UCSD-AML1 (cell line): ENCODE data around the gene PSMD12.
"Not testable (repeated sequence)": the region's sequence is repeated elsewhere in the genome, so short reads cannot be mapped to it uniquely, and the experiment has no call there.

Experiments used
- DNase-seq: peaks from one replicate; lab custom pipeline; 2025; ENCODE audit not compliant: unreplicated experiment; lab: John Stamatoyannopoulos, UW

The PSMD12 gene

DNA sequence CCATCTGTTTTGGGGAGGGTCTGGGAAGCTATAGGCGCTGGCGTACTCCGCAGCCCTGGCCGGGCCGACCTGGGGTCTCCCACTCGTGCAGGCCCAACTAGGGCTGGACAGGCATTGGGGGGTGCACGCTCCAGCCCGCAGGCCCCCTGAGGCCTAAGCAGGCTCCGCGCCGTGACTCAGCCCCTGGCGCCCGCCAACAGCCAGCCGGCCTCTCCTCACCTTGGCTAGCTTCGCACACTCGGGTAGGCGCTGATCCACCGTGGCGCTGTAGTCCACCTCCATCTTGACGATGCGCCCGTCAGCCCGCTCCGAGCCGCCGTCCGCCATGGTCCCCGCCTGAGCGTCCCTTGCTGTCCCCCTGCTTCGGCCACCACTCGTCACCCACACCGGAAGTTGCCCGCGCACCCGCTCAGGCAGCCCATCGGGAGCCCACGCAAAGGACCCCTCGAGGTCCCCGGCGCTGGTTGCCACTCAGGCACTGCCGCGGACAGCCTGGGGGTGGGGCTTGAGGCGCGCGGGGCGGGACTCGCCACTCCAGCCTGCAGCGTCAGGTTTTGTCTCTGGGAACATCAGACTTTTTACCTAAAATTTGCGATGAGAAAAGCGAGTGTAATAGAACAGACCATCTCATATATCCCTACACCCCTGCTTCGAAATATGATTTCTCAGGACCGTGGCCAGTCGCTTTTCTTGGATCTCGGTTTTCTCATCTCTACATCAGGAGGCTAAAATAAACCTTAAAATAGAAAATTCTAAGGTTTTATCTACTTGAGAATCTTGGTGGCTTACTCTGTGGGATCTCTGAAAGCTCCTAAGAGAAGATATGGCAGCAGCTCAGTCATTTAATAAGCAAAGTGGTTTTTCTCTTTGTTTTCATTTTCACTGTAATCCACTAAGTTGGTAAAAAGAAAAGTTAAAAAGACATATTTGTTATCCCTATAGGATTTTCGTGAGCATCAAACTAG, at the start of gene PSMD12:
TSS of gene PSMD12 (minus strand) at position 385 of the 965 bp plus-strand sequence. CDS start at position 327, 58 bp downstream.
- DNase-seq: peak; percentile 93

GRCh38 chr17:67415291-67415690, 48.9 kb upstream of the PSMD12 start:
- DNase-seq: no peak

- DNase-seq: no peak
Measured at GRCh38 chr17:67414559-67414958, 48.2 kb upstream of the PSMD12 start.

DNA sequence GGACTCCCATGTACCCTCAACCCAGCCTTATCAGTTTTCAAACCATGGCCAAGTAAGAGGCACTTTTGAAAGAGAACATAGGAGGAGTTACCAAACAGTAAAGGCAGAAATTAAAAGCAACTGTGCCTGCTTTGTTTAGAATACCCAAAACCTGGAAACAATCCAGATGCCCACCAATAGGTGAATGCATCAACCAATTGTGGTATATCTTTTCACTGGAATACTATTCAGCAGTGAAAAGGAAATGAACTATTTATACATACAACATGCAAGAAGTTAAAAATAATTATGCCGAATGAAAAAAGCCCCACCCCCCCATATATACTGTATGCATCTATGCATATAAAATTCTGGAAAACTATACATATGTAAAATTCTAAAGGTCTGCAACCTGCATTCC, 47.8 kb upstream of the PSMD12 start:
- DNase-seq: no peak

DNA sequence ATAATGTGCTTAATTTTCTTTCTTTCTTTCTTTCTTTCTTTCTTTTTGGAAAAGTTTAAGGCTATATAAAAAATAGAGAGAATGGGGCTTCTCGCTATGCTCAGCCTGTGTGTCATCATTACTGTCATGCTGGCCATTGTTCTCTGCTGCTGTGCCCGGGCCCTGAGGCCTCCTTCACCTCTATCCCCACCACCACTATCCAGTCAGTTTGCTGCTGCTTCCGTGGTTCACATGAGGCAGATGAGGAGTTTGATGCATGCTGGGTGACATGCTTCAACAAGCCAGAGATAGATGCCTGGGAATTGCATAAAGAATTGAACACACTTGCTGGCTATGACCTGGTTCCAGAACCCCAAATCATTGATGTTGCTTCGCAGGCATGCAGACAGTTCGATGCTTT, 47.0 kb upstream of the PSMD12 start:
- no peak for DNase-seq

GRCh38 chr17:67412941-67413340, 46.6 kb upstream of the PSMD12 start:
- no peak for DNase-seq

- DNase-seq: no peak
Measured at GRCh38 chr17:67412032-67412431, 45.7 kb upstream of the PSMD12 start.

- DNase-seq: no peak
Measured at GRCh38 chr17:67411397-67411796, 45.0 kb upstream of the PSMD12 start.

DNA sequence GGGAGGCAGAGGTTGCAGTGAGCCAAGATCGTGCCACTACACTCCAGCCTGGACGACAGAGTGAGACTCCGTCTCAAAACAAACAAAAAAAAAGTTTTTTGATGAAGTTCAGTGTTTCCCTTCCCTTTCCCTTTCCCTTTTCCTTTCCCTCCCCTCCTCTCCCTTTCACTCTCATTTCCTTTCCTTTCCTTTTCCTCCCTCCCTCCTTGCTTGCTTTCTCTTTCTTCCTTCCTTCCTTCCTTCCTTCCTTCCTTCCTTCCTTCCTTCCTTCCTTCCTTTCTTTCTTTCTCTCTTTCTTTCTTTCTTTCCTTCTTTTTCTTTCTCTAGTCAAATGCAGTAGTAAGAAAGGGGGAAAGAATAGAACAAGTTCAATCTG, 42.1 kb upstream of the PSMD12 start:
- DNase-seq: not testable (repeated sequence)

GRCh38 chr17:67403483-67403882, 37.1 kb upstream of the PSMD12 start:
- no peak for DNase-seq

GRCh38 chr17:67403065-67403464, 36.7 kb upstream of the PSMD12 start:
- no peak for DNase-seq

DNA sequence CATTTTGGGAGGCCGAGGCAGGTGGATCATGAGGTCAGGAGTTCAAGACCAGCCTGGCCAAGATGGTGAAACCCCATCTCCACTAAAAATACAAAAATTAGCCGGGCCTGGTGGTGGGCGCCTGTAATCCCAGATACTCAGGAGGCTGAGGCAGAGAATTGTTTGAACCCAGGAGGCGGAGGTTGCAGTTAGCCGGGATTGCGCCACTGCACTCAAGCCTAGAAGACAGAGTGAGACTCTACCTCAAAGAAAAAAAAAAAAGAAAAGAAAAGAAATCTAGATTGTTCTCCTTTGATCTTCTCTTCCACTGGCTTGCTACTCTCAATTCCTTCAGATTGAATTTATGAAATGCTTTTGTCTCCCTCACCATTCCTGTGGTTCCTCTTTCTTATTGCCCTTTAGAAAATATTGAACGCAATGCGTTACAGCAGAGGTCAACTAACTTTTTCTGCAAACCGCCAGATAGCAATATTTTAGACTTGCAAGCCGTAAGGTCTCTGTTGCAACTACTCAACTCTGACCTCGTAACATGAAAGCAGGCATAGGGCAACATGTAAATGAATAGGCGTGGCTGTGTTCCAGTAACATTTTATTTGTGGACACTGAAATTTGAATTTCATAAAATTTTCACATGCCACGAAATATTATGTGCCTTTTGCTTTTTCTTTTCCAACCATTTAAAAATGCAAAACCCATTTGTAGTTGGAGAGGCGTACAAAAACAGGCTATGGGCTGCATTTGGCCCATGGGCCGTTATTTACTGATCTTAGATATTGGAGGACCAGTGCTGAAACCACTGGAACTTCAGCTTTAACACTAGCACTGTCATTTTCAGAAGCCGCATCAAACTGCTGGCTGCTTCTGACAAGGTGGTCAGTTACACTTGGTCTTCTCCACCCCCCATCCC, 35.5 kb upstream of the PSMD12 start:
- no peak for DNase-seq

DNA sequence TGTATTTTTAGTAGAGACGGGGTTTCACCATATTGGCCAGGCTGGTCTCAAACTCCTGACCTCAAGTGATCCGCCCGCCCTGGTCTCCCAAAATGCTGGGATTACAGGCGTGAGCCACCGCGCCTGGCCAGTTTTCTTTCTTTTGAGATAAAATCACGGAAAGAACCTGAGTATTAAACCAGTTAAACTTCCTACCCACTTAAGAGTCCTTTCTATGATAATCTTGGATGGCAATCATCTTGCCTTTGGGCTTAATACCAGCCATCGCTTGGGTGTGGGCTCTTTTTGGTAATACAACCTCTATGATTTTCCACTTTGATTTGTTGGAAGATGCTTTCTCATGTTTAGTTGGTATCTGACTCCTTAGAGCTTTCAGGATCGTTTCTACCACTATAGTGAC, 34.7 kb upstream of the PSMD12 start:
- no peak for DNase-seq

- no peak for DNase-seq
Measured at GRCh38 chr17:67400193-67400592, 33.8 kb upstream of the PSMD12 start.

DNA sequence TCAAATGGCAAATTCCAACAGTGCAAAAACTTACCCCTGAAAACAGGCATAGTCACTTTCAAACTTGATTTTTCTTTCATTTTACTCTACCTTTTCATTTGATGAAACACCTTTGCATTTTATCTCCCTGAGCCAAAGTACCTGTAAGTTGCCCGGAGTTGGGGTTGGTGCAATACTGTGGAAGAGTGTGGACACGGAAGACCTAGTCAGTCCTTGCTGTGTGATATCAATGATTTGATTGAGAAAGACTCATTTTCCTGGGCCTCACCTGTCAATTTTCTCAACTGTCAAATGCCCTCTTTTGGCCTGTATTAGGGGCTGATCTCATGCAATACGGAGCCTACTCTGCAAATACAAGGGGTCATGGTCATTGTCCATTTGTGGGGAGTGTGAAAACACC, 33.3 kb upstream of the PSMD12 start:
- DNase-seq: no peak

DNA sequence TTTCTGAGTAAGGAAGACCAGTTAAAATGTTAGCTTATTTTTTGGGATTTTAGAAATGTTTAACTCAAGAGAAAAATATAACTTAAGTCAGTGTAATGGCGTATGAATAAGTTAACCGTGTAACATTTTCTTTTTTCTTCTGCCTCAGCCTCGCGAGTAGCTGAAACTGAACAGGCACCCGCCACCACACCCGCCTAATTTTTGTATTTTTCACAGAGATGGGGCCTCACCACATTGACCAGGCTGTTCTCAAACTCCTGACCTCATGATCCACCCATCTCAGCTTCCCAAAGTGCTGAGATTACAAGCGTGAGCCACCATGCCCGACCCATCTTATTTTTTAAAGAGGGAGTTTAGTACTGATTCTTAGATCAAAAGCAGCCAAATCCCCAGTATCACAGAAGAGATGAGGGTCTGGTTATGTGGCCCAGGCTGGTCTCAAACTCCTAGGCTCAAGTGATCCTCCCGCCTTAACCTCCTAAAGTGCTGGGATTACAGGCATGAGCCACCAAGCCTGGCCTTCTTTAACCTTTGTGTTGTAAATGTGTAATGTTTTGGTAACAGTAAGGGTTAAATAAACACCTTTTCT, 27.5 kb upstream of the PSMD12 start:
- DNase-seq: no peak

DNA sequence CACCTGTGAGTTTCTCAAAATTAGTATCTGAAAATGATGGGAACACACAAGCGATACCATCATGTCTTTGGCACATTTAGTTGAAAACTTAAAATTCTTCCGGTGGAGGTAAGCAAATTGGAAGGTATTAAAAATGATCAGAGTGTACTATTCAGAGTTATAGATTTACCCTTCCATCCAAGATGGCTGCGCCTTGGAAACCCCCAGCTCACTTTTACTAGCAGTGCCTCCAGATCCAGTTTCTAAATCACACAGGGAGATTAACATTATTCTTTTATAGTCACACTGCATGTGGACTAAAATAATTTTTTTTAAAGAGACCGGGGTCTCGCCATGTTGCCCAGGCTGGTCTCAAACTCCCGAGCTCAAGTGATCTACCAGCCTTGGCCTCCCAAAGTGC, 25.7 kb upstream of the PSMD12 start:
- DNase-seq: no peak

DNA sequence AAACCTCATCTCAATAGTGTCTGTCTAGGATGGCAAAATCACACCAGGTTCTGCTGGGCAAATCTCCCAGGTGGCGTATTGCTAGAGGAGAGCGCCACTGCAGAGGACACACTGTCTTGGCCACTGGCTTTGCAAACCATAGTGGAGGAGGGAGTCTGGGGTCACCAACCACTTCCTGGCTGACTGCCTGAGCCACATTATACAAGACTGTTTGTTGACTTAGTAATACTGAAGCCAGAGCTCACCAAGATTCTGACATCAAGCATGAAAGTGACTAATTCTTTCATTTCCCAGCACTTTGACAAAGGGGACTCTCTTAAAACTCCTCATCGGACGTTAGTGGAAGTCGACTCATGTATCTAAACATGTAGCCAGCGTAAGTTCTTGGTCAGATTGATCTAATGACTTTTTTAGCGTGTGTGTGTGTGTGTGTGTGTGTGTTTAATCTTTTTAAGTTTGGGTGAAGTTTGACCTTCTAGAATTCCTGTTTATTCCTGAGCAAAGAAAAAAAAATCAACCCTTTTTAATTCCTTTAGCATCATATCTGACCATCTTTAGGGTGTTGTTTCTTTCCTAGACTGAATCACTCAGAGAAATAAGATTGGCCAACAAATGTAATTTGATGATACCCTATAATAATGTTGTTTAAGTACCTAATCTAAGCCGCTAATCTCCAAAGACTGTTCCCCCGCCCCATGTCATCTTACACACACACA, 24.4 kb upstream of the PSMD12 start:
- peak; percentile 37 for DNase-seq

- no peak for DNase-seq
Measured at GRCh38 chr17:67390006-67390645, 23.7 kb upstream of the PSMD12 start.

GRCh38 chr17:67388986-67389385, 22.6 kb upstream of the PSMD12 start:
- no peak for DNase-seq
